Fibroblast of lung (primary cell): ENCODE results near the gene GLCCI1.

ENCODE experiments used
- CTCF ChIP-seq, 2 donors: IDR thresholded peaks in 1 of 2; conservative IDR thresholded peaks in 1 of 2; 1 replicate in 1 of 2; 2 replicates in 1 of 2; pipeline ENCODE4 v1.5.1; 2011 to 2012; ENCODE audit warnings: low read length in 2 of 2, control low read depth in 1 of 2, inconsistent platforms in 1 of 2, low read depth in 1 of 2, mild to moderate bottlenecking in 1 of 2
- EZH2 ChIP-seq: IDR thresholded peaks from 2 replicates; pipeline ENCODE4 v1.5.1; 2012; ENCODE audit warnings: low read length, control low read depth, mild to moderate bottlenecking; ENCODE audit errors: missing control alignments

- TF ChIP-seq CTCF (conservative IDR thresholded peaks at IDR 0.05 in 1 of 2, IDR thresholded peaks at IDR 0.05 in 1 of 2; ENCODE audit: low read depth in 1 of 2, low read length in 2 of 2) (no peak), EZH2 (no peak)
Observed at GRCh38 chr7:8092140-8092539, 123.5 kb downstream of the GLCCI1 start.
